ENCODE data around the gene DGKK. TPM values are rescaled to one million over a fixed set of nuclear protein-coding genes. Genes with fewer than 3 reads are reported as not detected.

DGKK gene
- not detected for polyA plus RNA-seq (2012; ENCODE audit: low read depth, missing spikeins)

DNA sequence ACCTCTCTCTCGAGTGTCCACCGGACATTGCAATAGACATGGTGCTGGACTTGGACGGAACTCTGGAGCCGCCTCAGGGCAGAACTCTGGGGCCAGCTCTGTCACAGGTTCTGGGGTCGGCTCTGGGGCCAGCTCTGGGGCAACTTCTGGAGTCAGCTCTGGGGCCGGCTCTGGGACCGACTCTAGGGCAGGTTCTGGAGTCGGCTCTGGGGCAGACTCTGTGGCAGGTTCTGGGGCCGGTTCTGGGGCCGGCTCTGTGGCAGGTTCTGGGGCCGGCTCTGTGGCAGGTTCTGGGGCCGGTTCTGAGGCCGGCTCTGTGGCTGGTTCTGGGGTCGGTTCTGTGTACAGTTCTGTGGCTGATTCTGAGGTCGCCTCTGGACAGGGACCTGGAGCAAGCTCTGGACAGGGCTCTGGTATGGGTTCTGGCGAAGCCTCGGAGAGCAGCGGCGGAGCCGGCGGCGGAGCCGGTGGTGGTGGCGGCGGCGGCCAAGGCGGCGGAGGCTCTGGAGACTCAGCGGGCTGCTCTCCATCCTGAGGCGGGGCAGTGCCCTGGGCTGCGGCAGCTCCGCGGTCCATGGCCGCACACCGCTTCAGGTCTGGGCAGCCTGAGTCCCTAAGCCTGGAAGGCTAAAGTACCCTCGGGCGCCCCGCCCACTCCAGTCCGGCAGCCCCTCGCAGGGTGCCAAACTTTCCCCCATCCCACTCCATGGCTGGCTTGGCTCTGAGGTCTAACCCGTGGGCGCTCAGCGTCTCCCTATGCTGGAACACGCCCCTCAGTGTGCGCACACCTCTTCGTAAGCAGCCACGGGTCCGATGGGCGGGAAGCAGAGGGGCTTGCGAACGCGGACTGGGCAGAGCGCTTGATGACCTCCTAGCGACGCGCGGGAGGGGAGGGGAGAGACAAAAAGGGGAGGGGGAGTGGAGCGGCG lies at the start of gene DGKK:
DGKK (minus strand) TSS at position 723 of the 929 bp plus-strand sequence; CDS start at position 576, 147 bp downstream.
- DNase-seq (ENCODE audit: insufficient read length, low spot score): no peak
- FAIRE-seq: no peak
- no peak for TF ChIP-seq POLR2AphosphoS5 (IDR thresholded peaks at IDR 0.05; ENCODE audit: low read depth, low read length)

DNA sequence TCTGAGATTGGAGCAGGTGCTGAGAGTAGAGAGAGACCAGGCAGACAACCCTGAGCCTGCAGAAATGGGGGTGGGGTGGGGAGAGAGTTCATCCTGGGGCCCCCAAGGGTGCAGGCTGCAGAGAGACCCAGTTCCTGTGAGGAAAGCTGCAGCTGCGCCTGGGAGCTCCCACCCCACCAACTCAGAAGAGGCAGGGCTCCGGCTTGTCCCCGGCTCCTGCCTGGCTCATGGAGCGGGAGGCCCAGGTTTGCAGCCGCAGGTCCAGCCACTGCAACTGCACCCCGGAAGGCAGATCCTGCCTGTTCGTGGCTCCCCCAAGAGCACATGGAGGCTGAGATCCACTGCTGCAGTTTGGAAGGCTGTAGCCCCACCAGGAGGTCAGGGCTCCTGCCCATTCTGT lies 44.2 kb upstream of the DGKK start:
- TF ChIP-seq POLR2A (IDR thresholded peaks at IDR 0.05; ENCODE audit: low read depth, low read length) (no peak), POU2F2 (IDR thresholded peaks at IDR 0.05; ENCODE audit: low read depth, low read length) (no peak), POLR2AphosphoS5 (IDR thresholded peaks at IDR 0.05; ENCODE audit: low read depth, low read length) (no peak)
- DNase-seq (ENCODE audit: insufficient read length, low spot score): no peak
- FAIRE-seq: no peak

GRCh38 chrX:50497114-50497513 lies 26.5 kb upstream of the DGKK start:
- TF ChIP-seq TAF1 (IDR thresholded peaks at IDR 0.05; ENCODE audit: low read depth, low read length) (no peak), POU2F2 (IDR thresholded peaks at IDR 0.05; ENCODE audit: low read depth, low read length) (no peak), PAX5 (IDR thresholded peaks at IDR 0.05; ENCODE audit: insufficient read depth, low read length, severe bottlenecking) (no peak), POLR2AphosphoS5 (IDR thresholded peaks at IDR 0.05; ENCODE audit: low read depth, low read length) (no peak), POLR2A (IDR thresholded peaks at IDR 0.05; ENCODE audit: low read depth, low read length) (no peak), SPI1 (IDR thresholded peaks at IDR 0.05; ENCODE audit: low read depth, low read length) (no peak)
- DNase-seq (ENCODE audit: insufficient read length, low spot score) (no peak), FAIRE-seq (no peak)

- TF ChIP-seq POLR2A (IDR thresholded peaks at IDR 0.05; ENCODE audit: low read depth, low read length) (no peak), POU2F2 (IDR thresholded peaks at IDR 0.05; ENCODE audit: low read depth, low read length) (no peak), PAX5 (IDR thresholded peaks at IDR 0.05; ENCODE audit: insufficient read depth, low read length, severe bottlenecking) (no peak), TAF1 (IDR thresholded peaks at IDR 0.05; ENCODE audit: low read depth, low read length) (no peak)
- no peak for DNase-seq (ENCODE audit: insufficient read length, low spot score)
- FAIRE-seq: no peak
Observed at GRCh38 chrX:50495616-50496015, 25.0 kb upstream of the DGKK start.

GRCh38 chrX:50492720-50493119 lies 22.1 kb upstream of the DGKK start:
- no peak for DNase-seq (ENCODE audit: insufficient read length, low spot score)
- TF ChIP-seq POLR2A (IDR thresholded peaks at IDR 0.05; ENCODE audit: low read depth, low read length): no peak
- no peak for TF ChIP-seq POU2F2 (IDR thresholded peaks at IDR 0.05; ENCODE audit: low read depth, low read length)
- TF ChIP-seq SPI1 (IDR thresholded peaks at IDR 0.05; ENCODE audit: low read depth, low read length): no peak
- TF ChIP-seq PAX5 (IDR thresholded peaks at IDR 0.05; ENCODE audit: insufficient read depth, low read length, severe bottlenecking): no peak
- no peak for TF ChIP-seq POLR2AphosphoS5 (IDR thresholded peaks at IDR 0.05; ENCODE audit: low read depth, low read length)
- no peak for TF ChIP-seq TAF1 (IDR thresholded peaks at IDR 0.05; ENCODE audit: low read depth, low read length)
- no peak for FAIRE-seq

- FAIRE-seq (no peak), DNase-seq (ENCODE audit: insufficient read length, low spot score) (no peak)
- TF ChIP-seq PAX5 (IDR thresholded peaks at IDR 0.05; ENCODE audit: insufficient read depth, low read length, severe bottlenecking) (no peak), TAF1 (IDR thresholded peaks at IDR 0.05; ENCODE audit: low read depth, low read length) (no peak)
Observed at GRCh38 chrX:50484662-50485061, 14.0 kb upstream of the DGKK start.

DNA sequence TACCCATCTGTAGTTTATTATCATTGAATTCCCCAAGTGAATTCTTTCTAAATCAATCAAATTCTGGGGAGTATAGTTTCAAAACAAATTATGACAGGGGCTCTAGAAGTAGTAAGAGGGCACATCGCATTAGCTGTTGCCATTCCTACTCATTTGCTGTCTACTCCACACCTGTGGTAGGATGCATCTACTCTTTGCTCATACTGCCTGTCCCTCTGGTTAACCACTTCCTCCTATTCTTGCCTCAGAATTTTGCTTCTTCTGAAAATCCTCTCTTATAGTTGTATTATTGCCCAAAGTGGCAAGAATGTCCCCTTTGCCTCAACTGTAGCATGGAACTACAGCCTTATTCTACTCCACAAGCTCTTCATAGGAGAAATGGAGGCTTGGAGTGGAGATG lies 12.7 kb upstream of the DGKK start:
- DNase-seq (ENCODE audit: insufficient read length, low spot score): no peak
- FAIRE-seq: no peak
- no peak for TF ChIP-seq POLR2AphosphoS5 (IDR thresholded peaks at IDR 0.05; ENCODE audit: low read depth, low read length)
- TF ChIP-seq POLR2A (IDR thresholded peaks at IDR 0.05; ENCODE audit: low read depth, low read length): no peak
- TF ChIP-seq PAX5 (IDR thresholded peaks at IDR 0.05; ENCODE audit: insufficient read depth, low read length, severe bottlenecking): no peak
- TF ChIP-seq TAF1 (IDR thresholded peaks at IDR 0.05; ENCODE audit: low read depth, low read length): no peak
- no peak for TF ChIP-seq POU2F2 (IDR thresholded peaks at IDR 0.05; ENCODE audit: low read depth, low read length)
- no peak for TF ChIP-seq SPI1 (IDR thresholded peaks at IDR 0.05; ENCODE audit: low read depth, low read length)

GRCh38 chrX:50475208-50475607 lies 4.6 kb upstream of the DGKK start:
- DNase-seq (ENCODE audit: insufficient read length, low spot score): no peak
- no peak for FAIRE-seq
- no peak for TF ChIP-seq SPI1 (IDR thresholded peaks at IDR 0.05; ENCODE audit: low read depth, low read length)
- TF ChIP-seq TAF1 (IDR thresholded peaks at IDR 0.05; ENCODE audit: low read depth, low read length): no peak
- TF ChIP-seq POLR2AphosphoS5 (IDR thresholded peaks at IDR 0.05; ENCODE audit: low read depth, low read length): no peak
- no peak for TF ChIP-seq PAX5 (IDR thresholded peaks at IDR 0.05; ENCODE audit: insufficient read depth, low read length, severe bottlenecking)
- no peak for TF ChIP-seq POU2F2 (IDR thresholded peaks at IDR 0.05; ENCODE audit: low read depth, low read length)
- no peak for TF ChIP-seq POLR2A (IDR thresholded peaks at IDR 0.05; ENCODE audit: low read depth, low read length)

DNA sequence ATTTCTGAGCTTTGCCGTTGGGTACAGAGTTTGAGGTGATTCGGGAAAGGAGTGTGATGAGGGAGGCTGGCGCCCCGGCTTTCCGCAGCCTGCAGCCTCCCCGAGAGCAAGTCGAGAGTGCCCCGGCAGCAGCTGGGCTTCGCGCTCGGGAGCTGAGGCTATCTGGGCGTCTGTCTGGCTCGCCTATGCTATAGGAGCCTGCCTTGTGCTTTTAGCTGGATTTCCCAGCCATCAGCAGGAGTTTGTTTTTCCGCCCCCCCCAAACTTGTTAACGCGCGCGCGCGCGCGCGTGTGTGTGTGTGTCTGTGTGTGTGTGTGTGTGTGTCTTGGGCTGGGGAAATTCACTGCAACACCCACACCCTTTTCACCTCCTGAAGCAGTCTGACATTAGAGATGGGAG lies 765 bp upstream of the DGKK start:
- TF ChIP-seq TAF1 (IDR thresholded peaks at IDR 0.05; ENCODE audit: low read depth, low read length): no peak
- TF ChIP-seq SPI1 (IDR thresholded peaks at IDR 0.05; ENCODE audit: low read depth, low read length): no peak
- TF ChIP-seq POU2F2 (IDR thresholded peaks at IDR 0.05; ENCODE audit: low read depth, low read length): no peak
- TF ChIP-seq POLR2AphosphoS5 (IDR thresholded peaks at IDR 0.05; ENCODE audit: low read depth, low read length): no peak
- DNase-seq (ENCODE audit: insufficient read length, low spot score) (no peak), FAIRE-seq (no peak)

GRCh38 chrX:50469206-50469605 lies 1.4 kb downstream of the DGKK start:
- TF ChIP-seq POLR2A (IDR thresholded peaks at IDR 0.05; ENCODE audit: low read depth, low read length) (no peak), SPI1 (IDR thresholded peaks at IDR 0.05; ENCODE audit: low read depth, low read length) (no peak), POLR2AphosphoS5 (IDR thresholded peaks at IDR 0.05; ENCODE audit: low read depth, low read length) (no peak), TAF1 (IDR thresholded peaks at IDR 0.05; ENCODE audit: low read depth, low read length) (no peak), PAX5 (IDR thresholded peaks at IDR 0.05; ENCODE audit: insufficient read depth, low read length, severe bottlenecking) (no peak), POU2F2 (IDR thresholded peaks at IDR 0.05; ENCODE audit: low read depth, low read length) (no peak)
- DNase-seq (ENCODE audit: insufficient read length, low spot score) (no peak), FAIRE-seq (no peak)

Measured in GM12891 (cell line).